HG03135 (cell line): Measurements from ENCODE around the gene SP3.
A peak's percentile ranks its signal among the peaks of the same experiment; 100 is the strongest.

Experiments
- ATAC-seq: cut with Tn5 transposase; IDR thresholded peaks from one replicate; pipeline ENCODE4 v1.9.1; 2021; ENCODE audit warnings: mild to moderate bottlenecking, moderate library complexity; ENCODE audit not compliant: unreplicated experiment

Gene SP3

DNA sequence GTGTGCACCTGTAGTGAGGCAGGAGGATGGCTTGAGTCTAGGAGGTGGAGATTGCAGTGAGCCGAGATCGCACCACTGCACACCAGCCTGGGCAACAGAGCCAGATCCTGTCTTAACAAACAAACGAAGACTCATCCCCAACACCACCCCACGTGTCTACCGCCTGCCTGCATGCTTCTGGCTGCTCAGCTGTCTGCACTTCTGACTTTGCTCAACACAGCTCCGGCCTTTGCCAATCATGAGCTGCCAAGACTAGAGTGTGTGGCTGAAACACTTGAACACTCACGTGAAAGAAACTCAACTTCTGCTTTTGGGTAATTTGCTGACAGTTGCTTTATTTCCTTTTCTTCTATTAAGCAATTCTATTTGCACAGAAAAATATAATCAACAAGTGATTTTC lies 32.1 kb upstream of the SP3 start:
- peak; percentile 81 for ATAC-seq

- no peak for ATAC-seq
Observed at GRCh38 chr2:173996766-173997165, 31.6 kb upstream of the SP3 start.

GRCh38 chr2:173993459-173993858 lies 28.3 kb upstream of the SP3 start:
- no peak for ATAC-seq

- no peak for ATAC-seq
Observed at GRCh38 chr2:173991856-173992588, 26.8 kb upstream of the SP3 start.

DNA sequence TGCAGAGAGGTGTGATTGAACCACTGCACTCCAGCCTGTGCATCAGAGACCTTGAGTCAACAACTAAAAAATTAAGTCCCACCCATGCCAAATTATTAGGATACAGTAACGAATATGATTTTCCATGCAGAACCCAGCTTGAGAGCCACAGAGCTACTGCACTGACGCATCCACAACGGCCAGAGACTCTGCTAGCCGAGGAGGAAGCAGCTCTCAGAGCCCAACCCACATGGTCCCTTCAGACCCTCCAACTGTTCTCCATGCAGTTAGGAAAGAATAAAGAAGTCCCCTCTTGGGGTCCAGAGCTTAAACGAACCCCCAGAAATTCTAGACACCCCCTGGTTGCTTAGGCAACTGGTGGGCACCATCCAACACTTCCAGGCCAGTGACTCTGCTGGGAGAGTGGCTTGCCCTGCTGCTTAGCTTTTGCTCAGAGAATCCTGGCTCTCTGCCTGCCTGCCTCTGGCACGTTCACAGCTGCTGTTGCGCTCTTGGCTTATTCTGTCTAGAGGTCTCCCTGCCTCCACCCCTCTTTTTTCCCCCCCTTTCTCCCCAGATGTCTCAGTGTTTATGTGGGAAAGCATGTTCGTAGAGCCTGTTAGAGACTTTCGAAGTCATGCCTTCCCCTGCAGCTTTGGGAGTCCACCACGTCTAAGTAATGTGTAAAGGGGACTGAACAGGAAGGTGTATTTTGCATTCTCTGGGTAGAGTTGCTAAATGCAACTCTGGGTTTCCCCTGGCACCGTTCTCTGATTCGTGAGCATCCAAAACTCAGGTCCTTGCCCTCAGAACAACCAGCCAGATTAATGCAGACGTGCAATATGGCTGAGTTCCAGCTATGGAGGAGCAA lies 26.0 kb upstream of the SP3 start:
- ATAC-seq = peak; percentile 49

DNA sequence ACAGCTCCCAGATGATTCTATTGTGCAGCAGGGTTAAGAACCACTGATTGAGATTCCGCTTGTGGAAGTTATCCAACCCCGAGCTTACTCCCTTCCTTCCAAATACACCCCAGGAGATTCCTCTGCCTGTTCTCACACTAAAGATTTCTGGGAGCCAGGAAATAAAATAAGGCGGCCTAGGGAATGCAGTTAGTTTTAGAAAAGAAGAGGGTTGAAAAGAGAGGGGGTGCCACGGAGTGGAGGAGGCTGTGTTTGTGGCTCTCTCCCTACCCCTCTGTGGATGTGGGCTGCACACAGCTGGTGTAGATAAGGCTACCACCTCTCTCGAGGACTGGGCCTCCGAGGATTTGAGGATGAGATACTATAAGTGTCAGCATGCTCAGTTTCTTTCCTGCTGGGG lies 25.1 kb upstream of the SP3 start:
- ATAC-seq = no peak

- ATAC-seq = no peak
Observed at GRCh38 chr2:173989884-173990215, 24.7 kb upstream of the SP3 start.

- ATAC-seq = no peak
Observed at GRCh38 chr2:173989160-173989883, 24.1 kb upstream of the SP3 start.

GRCh38 chr2:173986805-173987204 lies 21.6 kb upstream of the SP3 start:
- no peak for ATAC-seq

GRCh38 chr2:173985605-173985992 lies 20.4 kb upstream of the SP3 start:
- ATAC-seq = no peak

DNA sequence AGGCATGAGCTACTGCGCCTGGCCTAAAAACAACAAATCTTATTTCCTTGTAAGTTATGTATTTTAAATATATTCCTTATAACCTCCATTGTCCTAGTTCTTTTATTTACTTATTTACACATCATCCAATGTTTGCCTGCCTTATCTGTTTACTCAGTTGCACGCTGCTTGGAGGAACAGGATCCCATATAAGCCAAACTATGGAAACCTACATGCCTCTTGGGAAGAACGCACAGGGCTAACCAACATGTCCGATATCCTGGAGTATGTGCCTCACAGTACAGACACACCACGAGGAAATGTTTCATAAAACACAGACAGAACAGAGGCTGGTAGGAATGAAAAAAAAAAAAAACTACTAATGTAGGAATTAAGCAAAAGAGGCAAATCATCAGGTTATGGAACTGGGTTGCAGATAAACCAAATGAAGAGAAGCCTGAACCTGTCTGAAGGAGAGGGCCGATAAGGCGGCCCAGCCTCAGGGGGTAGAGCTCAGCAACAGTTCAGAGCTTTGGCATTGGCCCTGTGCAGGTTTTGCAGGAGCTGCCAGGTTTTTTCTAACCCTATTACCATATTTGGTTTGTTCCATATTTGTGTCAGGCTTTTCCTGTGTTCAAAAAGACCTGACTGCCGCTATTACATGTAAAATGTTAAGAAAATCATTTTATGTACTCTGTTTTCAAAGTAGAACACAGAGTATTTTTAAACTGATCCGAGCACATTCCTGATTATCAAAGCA lies 19.9 kb upstream of the SP3 start:
- no peak for ATAC-seq

GRCh38 chr2:173983391-173983871 lies 18.3 kb upstream of the SP3 start:
- no peak for ATAC-seq

GRCh38 chr2:173982918-173983317 lies 17.7 kb upstream of the SP3 start:
- no peak for ATAC-seq

GRCh38 chr2:173982182-173982714 lies 17.1 kb upstream of the SP3 start:
- ATAC-seq = no peak

DNA sequence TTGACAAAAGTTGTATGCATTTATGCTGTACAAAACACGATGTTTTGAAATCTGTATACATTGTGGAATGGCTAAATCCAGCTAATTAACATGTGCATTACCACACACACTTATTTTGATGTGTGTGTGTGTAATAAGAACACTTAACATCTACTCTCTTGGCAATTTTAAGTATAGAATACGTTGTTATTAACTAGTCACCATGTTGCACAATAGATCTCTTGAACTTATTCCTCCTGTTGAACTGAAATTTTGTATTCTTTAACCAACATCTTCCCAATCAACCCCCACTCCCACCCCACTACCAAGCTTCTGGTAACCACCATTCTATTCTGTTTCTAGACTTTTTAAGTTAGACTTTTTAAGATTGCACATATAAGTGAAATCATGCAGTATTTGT lies 16.3 kb upstream of the SP3 start:
- no peak for ATAC-seq

DNA sequence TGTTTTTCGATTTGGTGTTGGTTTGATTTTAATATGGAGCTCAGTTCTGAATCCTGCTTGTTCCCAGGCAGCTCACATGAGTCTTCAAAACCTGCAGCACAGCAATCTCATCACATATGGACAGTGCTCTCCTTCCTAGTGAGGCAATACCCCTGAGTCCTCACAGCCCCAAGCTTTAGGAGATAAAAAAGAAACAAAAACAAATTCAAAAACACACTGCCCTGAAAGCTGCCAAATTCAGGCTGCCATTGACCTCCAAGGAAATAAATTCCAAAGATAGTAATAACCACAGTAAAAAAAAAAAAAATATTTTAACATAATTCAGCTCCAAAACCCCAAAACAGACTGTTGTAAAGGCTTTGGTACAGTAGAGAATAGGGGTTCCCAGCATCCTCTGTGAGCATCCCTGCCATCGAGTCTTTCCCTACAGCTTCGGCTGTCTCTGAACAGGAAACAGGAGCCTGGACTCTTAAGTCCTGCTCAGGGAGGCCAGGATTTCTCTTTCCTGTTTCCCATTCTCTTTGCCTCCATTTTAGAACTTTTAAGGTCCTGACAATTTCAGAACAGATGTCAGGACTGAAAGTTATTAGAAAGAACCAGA lies 14.7 kb upstream of the SP3 start:
- ATAC-seq = no peak

GRCh38 chr2:173978447-173978846 lies 13.3 kb upstream of the SP3 start:
- no peak for ATAC-seq

DNA sequence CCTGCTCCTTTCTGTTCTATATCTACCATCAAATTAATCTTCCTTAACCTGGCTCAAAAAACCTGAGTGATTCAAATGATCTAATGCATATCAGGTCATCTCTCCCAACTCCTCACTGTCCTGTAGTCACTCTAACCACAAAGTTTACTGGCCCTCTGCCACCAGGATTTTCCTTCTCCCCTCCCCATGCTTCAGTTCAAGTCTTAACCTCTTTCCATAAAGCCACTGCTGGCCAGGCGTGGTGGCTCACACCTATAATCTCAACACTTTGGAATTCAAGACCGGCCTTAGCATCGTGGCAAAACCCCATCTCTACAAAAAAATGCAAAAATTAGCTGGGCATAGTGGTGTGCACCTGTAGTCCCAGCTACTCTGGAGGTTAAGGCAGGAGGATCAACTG lies 7.5 kb upstream of the SP3 start:
- ATAC-seq = no peak

- ATAC-seq = no peak
Observed at GRCh38 chr2:173972165-173972564, 7.0 kb upstream of the SP3 start.

GRCh38 chr2:173970516-173970924 lies 5.3 kb upstream of the SP3 start:
- no peak for ATAC-seq
